HUES64 (cell line): ENCODE results near the gene LRATD1.

ENCODE experiments used
- H3K27ac ChIP-seq: 2 replicates; pipeline ENCODE4 v1.7.0; 2013; ENCODE audit warnings: low read depth, low read length, inconsistent platforms
- H3K27me3 ChIP-seq: 2 replicates; pipeline ENCODE4 v1.6.1; 2013; ENCODE audit warnings: mild to moderate bottlenecking, low read length; ENCODE audit not compliant: insufficient read depth
- H3K36me3 ChIP-seq: 2 replicates; pipeline ENCODE4 v1.6.1; 2013; ENCODE audit warnings: mild to moderate bottlenecking, low read length; ENCODE audit not compliant: insufficient read depth
- H3K4me1 ChIP-seq: 2 replicates; pipeline ENCODE4 v1.6.1; 2013; ENCODE audit warnings: mild to moderate bottlenecking, low read length, moderate library complexity; ENCODE audit not compliant: insufficient read depth
- H3K4me3 ChIP-seq: 2 replicates; pipeline ENCODE4 v1.5.1; 2013; ENCODE audit warnings: mild to moderate bottlenecking, low read length, moderate library complexity
- H3K9ac ChIP-seq: 2 replicates; pipeline ENCODE4 v1.6.1; 2013; ENCODE audit warnings: mild to moderate bottlenecking, low read depth, low read length
- H3K9me3 ChIP-seq: 2 replicates; pipeline ENCODE4 v1.6.1; 2013; ENCODE audit warnings: low read depth, low read length; ENCODE audit not compliant: insufficient read depth
- WGBS: fragments of 150-250, 120-280 bp; methylation state at CpG from one replicate; pipeline ENCODE4 v1.1.7; 2013; ENCODE audit warnings: missing lambda C conversion rate; 5-methylcytosine and 5-hydroxymethylcytosine counted together

The LRATD1 gene

DNA sequence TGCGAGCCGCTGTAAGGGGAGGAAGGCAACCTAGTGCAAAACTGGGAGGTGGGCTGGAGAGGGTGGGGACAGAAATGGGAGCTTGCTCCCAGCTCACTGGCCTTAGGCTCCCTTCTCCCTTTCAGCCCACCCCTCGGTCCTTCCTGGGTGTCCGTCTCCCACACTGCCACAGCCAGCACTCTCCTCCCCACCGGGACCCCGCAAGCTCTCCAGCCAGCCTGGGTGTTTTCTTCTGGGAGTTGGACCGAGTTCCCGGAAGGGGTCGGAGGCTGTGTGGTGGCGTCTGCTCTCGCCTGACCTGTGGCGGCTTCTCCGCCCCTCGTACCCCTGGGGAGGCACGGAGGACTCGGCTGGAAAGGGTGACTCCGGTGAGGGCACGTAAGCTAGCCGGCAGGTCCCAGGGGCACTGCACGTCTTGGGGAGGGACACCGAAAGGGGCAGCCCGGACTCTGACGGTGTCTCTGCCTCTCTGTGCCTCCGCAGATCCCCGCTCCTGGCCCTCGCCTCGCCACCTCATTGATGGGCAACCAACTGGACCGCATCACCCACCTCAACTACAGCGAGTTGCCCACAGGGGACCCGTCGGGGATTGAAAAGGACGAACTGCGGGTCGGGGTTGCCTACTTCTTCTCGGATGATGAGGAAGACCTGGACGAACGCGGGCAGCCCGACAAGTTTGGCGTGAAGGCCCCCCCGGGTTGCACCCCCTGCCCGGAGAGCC lies 1.1 kb downstream of the LRATD1 start:
- 4% methylated on average over 42 of the region's 42 CpGs for WGBS
- Histone ChIP-seq H3K4me1 (peaks cover 9% of the 10 kb centered on the region), H3K9ac (no peak overlapping the region), H3K4me3 (peak overlapping the region; percentile 74), H3K36me3 (no peaks in the 10 kb centered on the region), H3K27ac (no peak overlapping the region), H3K9me3 (no peaks in the 10 kb centered on the region), H3K27me3 (peaks cover 89% of the 10 kb centered on the region)

DNA sequence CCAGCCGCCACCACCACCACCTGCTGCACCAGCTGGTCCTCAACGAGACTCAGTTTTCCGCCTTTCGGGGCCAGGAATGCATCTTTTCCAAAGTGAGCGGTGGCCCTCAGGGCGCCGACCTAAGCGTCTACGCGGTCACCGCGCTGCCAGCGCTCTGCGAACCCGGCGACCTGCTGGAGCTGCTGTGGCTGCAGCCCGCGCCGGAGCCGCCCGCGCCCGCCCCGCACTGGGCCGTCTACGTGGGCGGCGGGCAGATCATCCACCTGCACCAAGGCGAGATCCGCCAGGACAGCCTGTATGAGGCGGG lies 1.6 kb downstream of the LRATD1 start:
- Histone ChIP-seq H3K27me3 (peaks cover 86% of the 10 kb centered on the region), H3K4me1 (peaks cover 9% of the 10 kb centered on the region), H3K9ac (no peak overlapping the region; the same call in 1 of the 2 replicates), H3K9me3 (no peaks in the 10 kb centered on the region), H3K36me3 (no peaks in the 10 kb centered on the region), H3K27ac (no peak overlapping the region), H3K4me3 (peak overlapping the region; percentile 74)
- WGBS, result 2% methylated on average over 31 of the region's 31 CpGs

DNA sequence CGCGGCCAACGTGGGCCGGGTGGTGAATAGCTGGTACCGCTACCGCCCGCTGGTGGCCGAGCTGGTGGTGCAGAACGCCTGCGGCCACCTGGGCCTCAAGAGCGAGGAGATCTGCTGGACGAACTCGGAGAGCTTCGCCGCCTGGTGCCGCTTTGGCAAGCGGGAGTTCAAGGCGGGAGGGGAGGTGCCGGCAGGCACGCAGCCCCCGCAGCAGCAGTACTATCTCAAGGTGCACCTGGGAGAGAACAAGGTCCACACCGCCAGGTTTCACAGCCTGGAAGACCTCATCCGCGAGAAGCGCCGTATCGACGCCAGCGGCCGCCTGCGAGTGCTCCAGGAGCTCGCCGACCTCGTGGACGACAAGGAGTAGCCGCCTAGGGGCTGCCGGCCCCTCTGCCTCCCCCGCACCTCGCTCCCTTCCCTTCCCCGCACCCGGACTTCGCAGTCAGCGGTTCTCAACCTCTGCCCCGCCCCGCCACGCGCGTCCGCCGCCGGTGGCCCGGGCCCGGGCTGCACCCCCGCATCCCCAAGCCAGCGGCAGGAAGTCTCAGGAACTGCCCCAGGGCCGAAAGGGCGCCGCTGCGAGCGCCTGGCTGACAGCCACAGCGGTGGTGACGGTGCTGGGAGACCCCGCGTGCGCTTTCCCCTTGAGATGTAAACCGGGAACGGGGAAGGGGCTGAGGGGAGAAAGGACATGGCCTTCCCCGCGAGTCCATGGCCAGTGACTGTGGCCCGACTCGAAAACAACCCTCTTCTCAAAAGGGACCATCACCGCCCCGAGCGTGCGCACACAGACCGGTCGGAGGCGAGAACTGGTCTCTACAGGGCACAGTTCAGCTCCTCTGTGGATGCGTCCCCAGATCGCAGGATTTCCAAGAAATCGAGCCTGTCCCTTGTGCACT lies 2.2 kb downstream of the LRATD1 start:
- WGBS, result 1% methylated on average over 81 of the region's 81 CpGs
- Histone ChIP-seq H3K9ac (peak overlapping the region; percentile 33), H3K27ac (no peak overlapping the region), H3K9me3 (no peaks in the 10 kb centered on the region), H3K4me3 (peak overlapping the region; percentile 74), H3K36me3 (no peaks in the 10 kb centered on the region), H3K27me3 (peaks cover 81% of the 10 kb centered on the region), H3K4me1 (peaks cover 9% of the 10 kb centered on the region)

DNA sequence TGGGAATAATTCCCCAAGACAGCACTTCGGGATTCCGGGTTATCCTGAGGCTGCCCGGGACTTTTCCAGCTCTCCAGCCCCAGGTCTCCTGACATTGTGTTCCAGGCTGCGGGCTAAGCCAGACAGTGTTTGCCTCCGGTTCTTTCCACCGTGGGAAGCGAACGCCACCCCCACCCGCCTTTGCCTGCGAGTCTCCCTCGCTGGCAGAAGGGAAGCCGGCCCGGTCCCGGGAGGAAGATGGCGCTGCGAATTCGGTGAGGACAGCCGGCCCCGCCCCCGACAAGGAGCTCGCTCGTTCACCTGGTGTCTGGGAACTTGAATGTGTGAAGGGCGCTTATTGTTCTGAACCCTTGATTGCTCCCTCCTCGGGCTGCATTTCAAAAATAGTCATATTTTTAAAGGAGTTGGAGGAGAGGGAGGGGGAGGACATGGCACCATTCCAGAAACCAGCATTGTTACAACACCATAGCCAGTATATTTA lies 2.9 kb downstream of the LRATD1 start:
- Histone ChIP-seq H3K9ac (peak overlapping the region; percentile 33), H3K9me3 (no peaks in the 10 kb centered on the region), H3K27ac (no peak overlapping the region), H3K36me3 (no peaks in the 10 kb centered on the region), H3K27me3 (peaks cover 74% of the 10 kb centered on the region), H3K4me3 (peak overlapping the region; percentile 74), H3K4me1 (peaks cover 9% of the 10 kb centered on the region)
- 1% methylated on average over 23 of the region's 24 CpGs for WGBS

DNA sequence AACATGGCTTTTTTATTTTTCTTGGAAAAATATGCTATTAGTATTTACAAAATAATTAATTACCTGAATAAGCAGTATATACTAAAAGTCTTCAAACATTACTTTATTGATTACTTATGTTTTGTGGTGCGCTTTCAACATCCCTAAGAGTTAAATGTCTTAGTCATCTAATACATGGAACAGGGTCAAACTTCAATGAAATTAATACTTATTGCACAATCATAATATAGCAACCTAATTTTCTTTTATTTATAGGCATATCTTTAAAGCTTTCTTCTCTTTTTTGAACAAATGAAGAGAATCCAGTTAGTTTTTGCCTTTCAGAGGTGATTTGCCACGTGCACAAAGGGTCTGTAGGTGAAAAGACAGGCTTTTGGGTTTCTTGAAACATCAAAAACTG lies 6.0 kb downstream of the LRATD1 start:
- Histone ChIP-seq H3K9me3 (no peaks in the 10 kb centered on the region), H3K4me3 (no peak overlapping the region), H3K36me3 (no peaks in the 10 kb centered on the region), H3K27ac (no peak overlapping the region), H3K27me3 (peaks cover 45% of the 10 kb centered on the region), H3K9ac (no peak overlapping the region), H3K4me1 (peaks cover 6% of the 10 kb centered on the region)
- WGBS, result 83% methylated on average over 1 of the region's 2 CpGs

DNA sequence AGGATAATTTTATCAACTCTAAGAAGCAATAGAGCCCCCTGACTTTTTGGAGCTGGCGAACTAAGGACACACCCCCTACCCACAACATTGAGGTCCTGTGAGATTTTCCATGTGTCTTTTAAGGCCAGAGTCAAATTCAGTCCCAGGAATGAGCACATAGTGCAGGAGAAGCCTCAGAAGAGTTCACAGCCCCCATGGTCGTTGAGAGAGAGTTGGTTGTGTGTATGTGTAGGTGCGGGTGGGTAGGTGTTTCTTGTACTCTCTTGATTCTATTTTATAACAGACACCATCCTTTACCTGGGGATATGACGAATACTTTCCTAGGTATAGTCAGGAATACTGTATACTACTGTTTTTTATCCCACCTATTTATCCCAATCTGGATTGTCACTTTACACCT lies 8.6 kb downstream of the LRATD1 start:
- Histone ChIP-seq H3K36me3 (no peaks in the 10 kb centered on the region), H3K4me3 (no peak overlapping the region), H3K27me3 (peaks cover 19% of the 10 kb centered on the region), H3K9me3 (no peaks in the 10 kb centered on the region), H3K27ac (no peak overlapping the region), H3K9ac (no peak overlapping the region), H3K4me1 (no peaks in the 10 kb centered on the region)
- 84% methylated on average over 3 of the region's 4 CpGs for WGBS

DNA sequence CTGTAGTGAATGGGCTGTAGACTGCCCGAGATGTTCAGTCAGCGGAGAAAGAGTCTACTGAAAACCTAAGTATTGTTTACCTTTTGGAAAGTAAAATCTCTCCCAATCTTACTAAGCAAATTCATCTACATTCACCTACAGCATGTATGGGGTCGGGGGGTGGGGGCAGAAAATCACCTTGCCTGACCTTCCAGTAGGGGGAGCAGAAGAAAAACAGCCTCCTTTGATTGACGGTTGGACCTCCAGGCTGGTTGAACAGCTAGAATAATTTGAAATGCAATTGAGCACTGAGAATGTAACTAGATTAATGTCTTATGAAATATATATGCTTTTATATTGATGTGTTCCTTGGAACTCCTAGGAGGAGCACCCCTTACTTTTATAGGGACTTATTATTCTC lies 10.0 kb downstream of the LRATD1 start:
- no peaks in the 10 kb centered on the region; the same call in 1 of the 2 replicates for H3K4me1 ChIP-seq
- WGBS, result 87% methylated on average over 4 of the region's 4 CpGs

DNA sequence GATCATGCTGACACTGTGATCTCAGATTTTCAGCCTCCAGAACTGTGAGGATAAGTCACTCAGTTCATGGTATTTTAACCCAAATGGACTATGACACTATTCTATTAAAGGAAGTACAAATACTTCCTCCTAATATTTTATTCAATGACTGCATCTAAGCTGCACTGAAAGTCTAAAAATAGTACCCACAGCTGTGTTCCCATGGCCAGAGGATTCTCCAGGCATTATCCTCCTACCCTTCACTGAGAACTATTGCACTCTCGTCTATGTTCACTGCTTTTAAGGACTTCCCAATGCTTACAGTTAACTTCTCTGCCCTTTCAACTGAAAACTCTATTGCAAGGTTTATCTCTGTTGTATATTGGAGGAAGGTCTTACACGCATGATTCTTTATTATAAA lies 15.2 kb downstream of the LRATD1 start:
- no peaks in the 10 kb centered on the region; the same call in 1 of the 2 replicates for H3K4me1 ChIP-seq
- H3K9me3 ChIP-seq, result no peaks in the 10 kb centered on the region
- no peak overlapping the region for H3K4me3 ChIP-seq
- no peaks in the 10 kb centered on the region for H3K36me3 ChIP-seq
- H3K9ac ChIP-seq, result no peak overlapping the region
- no peaks in the 10 kb centered on the region for H3K27me3 ChIP-seq
- 85% methylated on average over 1 of the region's 2 CpGs for WGBS
- H3K27ac ChIP-seq, result no peak overlapping the region

More for the DNA sequence above, 10.0 kb downstream of the LRATD1 start:
- no peak overlapping the region for H3K9ac ChIP-seq
- H3K27ac ChIP-seq, result no peak overlapping the region
- peaks cover 5% of the 10 kb centered on the region for H3K27me3 ChIP-seq
- no peaks in the 10 kb centered on the region for H3K36me3 ChIP-seq
- H3K9me3 ChIP-seq, result no peaks in the 10 kb centered on the region
- no peak overlapping the region for H3K4me3 ChIP-seq

DNA sequence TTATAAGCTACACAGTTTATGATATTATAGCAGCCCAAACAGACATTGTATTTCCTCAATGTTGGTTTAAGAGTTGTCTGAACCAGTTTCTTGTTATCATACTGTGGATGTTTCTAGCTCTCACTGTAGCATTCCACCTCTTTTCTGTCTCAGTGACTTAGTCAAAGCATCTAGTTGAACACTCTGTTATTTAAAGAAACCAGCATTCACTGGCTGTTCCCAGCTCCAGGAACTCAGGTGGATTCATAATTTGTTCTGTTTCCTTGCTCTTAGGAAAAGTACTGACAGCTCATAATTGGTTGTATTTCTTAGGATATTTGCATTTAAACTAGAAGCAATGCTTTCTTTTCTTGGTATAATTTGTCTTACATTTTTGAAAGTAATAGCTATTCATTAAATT lies 17.5 kb downstream of the LRATD1 start:
- Histone ChIP-seq H3K27ac (no peak overlapping the region), H3K9ac (no peak overlapping the region), H3K4me3 (no peak overlapping the region), H3K4me1 (no peaks in the 10 kb centered on the region; the same call in 1 of the 2 replicates), H3K27me3 (no peaks in the 10 kb centered on the region), H3K36me3 (no peaks in the 10 kb centered on the region), H3K9me3 (no peaks in the 10 kb centered on the region)

DNA sequence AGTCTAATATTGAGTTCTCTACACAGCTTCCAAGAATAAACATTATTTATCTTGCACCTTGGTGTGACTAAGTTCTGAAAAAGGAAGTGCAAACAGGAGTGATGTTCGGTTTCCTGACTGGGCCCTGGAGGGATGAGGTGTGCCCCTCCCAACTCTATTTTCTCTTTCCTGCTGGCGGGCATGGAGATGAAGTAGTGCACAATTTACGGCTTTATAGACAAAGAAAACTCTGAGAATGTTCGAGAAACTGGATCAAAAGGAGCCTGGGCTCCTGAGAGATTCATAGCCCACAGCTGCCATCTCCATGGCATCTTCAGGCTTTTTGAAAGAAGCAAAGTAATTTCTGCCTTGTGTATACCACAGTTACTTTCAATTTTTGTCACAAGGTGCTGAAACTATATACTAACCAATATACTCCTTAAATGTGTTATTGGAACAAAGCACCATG lies 22.3 kb downstream of the LRATD1 start:
- WGBS, result 98% methylated on average over 4 of the region's 4 CpGs
- Histone ChIP-seq H3K27ac (no peak overlapping the region), H3K36me3 (no peaks in the 10 kb centered on the region), H3K4me3 (no peak overlapping the region), H3K9me3 (no peaks in the 10 kb centered on the region), H3K27me3 (no peaks in the 10 kb centered on the region), H3K4me1 (no peaks in the 10 kb centered on the region), H3K9ac (no peak overlapping the region)

DNA sequence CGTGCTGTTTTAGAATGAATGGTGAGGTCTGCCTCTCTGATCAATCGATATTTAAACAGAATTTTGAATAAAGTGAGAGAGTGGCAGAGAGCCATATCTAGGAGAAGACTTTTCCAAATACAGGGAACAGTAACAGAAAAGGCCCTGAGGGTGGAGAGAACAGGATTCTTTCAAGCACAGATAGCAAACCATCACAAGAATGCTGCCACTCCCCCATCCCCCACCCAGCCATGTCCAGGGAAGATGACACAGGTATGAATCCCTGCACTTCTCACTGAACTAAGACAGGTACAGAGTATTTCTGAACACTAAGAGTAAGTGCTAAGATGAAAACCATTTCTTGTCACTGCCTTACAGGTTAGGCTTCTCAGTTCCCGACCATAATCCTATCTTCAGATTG lies 23.6 kb downstream of the LRATD1 start:
- 92% methylated on average over 2 of the region's 3 CpGs for WGBS

More for the DNA sequence above, 23.6 kb downstream of the LRATD1 start:
- Histone ChIP-seq H3K4me1 (peaks cover 2% of the 10 kb centered on the region; the same call in 1 of the 2 replicates), H3K27ac (no peak overlapping the region), H3K9me3 (no peaks in the 10 kb centered on the region), H3K36me3 (no peaks in the 10 kb centered on the region), H3K9ac (no peak overlapping the region), H3K4me3 (no peak overlapping the region), H3K27me3 (no peaks in the 10 kb centered on the region)
